ENCODE data around the gene COX5B. TPM values are rescaled to one million over a fixed set of nuclear protein-coding genes. Genes with fewer than 3 reads are reported as not detected.

COX5B gene
- total RNA-seq, 1 experiment from 2014 or later = 262 TPM

DNA sequence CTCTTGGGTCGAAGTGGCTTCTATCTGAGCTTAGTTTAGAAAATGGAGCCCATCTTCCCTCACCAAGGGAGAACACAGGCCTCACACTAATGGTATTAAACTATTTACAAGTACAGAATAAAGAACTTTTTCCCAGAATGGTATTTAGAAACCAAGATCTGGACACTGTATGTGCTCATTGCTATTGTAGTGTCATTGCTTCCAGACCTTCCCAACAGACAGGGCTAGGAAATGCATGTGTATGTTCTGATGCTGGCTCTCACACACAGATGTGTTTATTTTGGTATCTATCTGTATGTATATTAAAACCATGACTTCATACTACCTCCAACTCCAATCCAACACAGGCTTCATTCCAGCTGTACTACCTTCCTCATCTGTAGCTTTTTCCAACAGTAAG is 8.0 kb downstream of the COX5B start:
- no peak for DNase-seq (ENCODE audit: low read depth)

DNA sequence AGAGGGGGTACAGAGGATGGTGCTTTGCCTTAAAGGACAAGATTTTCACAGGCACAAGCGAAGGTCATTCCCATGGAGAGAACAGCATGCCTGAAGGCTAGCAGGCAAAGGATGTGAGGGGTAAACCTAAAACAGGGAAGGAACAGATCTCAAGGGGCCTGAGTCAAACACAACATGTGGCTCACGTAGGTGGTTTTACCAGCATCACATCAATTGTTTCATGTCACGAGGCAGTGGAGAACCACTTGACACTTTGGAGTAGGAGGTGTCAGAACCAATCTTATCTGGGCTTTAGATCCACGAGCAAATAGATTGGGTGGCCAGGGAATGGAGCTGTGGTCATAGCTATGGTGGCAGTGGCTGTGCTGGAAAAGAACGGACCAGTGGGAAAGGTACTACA is 8.4 kb downstream of the COX5B start:
- DNase-seq (ENCODE audit: low read depth) = no peak

DNA sequence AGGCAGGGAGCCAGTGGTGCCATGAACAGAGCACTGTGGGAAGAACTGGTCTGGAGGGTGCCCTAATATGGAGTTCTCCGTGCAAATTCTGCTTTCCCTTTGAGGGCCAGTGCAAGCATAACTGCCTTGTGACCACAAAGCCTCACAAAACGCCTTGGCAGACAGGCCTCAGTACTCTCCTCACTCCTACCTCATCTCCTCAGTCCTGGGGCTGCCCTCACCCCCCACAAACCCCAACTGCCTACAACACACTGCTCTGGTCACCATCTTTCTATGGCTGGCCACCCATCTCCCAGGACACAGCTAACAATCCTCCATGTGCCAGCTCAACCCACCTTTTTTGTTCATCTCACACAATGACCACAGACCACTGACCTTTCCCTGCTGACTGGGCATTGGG is 8.9 kb downstream of the COX5B start:
- no peak for DNase-seq (ENCODE audit: low read depth)

DNA sequence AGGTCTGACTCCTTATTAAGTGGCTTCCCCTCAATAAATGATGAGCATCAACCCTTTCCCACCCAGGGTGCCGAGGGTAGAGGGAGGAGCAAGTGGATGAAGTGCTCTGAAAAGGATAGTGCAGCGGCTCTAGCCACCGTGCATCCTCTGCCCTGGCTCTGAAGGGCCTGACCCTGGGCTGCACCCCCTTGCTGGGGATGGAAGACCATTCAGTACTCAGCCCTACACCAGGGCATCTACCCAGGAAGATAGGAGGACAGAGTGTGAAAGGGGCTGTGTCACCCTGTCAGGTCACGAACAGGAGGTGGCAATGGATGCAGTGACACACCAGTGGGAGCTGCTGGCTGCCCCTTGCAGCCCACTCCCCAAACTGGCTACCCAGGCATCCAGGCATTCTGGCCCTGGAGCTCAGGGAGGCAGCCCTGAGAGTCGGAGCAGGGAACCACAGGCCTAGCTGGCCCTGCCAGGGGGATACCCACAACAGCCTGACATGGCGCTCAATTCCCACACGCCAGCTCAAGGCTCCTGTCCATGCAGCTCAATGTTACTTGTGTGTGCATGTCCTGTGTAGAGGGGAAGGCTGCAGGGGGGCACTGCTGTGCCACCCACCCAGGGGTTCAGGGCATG is 10.4 kb downstream of the COX5B start:
- no peak for DNase-seq (ENCODE audit: low read depth)

DNA sequence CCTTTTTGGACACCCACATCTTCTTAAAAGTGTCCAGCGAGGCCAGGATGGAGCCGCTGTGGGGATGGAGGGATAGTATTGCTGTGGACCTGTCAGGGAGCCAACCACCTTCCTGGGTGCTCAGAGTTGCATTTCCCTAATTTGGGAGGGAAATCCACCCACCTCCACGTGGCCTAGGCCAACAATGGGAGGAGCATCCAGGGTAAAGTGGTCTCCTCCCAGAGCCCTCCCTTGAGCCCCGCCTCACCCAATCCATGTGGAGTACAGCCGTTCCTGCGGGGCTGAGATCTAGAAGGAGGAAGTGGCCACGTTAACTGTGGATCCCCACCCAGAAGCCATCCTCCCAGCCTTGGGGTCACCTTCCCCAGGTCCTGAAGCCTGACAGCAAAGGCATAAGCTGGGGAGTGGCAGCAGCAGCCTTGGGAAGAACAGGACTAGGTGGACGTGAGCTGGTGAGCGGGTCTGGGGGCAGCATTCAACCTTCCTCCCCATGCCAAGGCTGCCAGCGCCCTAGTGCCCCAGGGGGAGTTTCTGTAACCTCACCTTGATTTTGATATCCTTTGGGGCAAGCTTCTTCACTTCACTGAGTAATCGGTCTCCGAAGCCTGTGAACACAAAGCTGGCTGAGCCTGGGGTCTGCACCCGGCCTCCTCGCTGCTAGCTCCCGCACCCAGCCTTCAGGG is 11.2 kb downstream of the COX5B start:
- DNase-seq (ENCODE audit: low read depth) = no peak

DNA sequence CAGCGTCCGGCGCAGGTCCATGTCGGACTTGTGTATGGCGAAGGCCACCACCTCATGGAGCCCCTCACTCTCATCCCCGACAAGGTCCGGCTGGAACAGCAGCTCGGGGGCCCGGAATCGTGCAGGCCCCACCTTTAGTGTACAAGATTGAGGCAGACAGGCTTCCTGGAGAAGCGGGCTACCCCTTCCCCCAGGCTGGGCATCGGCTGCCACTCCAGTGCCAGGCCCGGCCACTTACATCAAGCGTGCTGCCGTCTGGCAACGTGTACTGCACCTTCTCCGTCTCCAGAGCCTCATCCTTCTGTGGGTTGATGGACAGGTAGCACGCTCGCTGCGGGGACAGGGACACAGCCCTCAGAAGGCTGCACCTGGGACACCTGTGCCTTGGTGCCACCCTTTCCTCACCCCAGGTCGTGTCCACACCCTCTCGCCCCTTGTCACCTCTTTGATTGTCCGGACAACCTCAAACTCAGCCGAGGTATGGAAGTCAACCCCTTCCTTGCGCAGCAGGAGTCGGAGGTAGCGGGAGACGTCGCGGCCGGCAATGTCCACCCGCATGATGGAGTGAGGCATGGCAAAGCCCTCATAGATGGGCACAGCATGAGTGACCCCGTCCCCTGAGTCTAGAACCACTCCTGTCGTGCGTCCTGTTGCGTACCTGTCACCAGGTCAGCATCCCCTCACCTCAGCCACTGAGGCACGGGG is 12.3 kb downstream of the COX5B start:
- no peak for DNase-seq (ENCODE audit: low read depth)

DNA sequence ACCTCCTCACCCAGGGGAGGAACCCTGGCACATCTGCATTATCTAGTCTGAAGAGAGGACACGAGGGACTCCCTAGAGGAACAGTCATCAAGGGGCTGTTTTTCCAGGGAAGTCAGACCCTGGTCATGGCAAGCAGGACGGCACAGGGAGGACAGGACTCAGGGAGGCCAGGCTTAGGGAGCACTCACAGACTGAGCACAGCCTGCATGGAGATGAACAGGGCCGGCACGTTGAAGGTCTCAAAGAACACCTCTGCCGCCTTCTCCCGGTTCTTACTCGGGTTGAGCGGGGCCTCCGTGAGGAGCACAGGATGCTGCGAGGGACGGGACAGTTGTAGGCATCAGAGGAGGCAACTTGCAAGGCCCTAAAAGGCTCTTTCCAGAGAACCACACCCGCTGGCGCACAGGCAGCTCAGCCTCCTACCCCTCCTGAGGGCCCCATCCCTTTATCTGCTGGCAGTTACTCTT is 12.9 kb downstream of the COX5B start:
- DNase-seq (ENCODE audit: low read depth) = no peak

DNA sequence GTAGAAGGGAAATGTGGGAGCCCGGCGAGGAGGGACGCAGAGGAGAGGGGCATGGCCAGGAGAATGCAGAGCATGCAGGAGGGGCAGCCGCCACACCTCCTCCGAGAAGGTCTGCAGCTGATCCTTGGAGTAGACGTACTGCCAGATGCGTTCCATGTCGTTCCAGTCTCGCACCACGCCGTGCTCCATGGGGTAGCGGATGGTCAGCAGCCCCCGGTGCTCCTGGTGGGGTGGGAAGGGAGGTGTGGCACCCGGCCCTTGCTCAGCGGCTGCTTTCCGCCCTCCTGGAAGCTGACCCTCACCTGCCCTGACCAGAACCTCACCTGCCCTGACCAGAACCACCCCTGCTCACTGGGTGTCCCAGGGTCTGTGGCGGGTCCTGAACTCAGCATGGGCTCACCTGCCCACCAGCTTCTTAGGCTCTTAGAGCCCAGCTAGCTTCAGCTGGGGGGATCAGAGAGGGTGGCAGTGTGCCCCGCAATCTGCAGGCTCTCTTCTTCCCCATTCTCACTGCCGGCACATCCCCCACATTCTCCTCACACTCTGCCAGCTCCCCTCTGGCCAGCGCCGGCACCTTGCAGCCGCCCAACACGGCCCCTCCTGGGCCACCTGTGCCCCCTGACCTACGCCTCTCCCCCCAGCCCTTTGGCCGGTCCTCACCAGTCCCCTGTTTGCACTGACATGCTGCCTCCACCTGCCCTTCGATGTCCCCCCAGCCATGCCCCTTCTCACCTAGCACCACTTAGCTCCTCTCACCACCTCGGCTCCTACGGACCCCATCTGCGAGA is 13.6 kb downstream of the COX5B start:
- DNase-seq (ENCODE audit: low read depth) = no peak

DNA sequence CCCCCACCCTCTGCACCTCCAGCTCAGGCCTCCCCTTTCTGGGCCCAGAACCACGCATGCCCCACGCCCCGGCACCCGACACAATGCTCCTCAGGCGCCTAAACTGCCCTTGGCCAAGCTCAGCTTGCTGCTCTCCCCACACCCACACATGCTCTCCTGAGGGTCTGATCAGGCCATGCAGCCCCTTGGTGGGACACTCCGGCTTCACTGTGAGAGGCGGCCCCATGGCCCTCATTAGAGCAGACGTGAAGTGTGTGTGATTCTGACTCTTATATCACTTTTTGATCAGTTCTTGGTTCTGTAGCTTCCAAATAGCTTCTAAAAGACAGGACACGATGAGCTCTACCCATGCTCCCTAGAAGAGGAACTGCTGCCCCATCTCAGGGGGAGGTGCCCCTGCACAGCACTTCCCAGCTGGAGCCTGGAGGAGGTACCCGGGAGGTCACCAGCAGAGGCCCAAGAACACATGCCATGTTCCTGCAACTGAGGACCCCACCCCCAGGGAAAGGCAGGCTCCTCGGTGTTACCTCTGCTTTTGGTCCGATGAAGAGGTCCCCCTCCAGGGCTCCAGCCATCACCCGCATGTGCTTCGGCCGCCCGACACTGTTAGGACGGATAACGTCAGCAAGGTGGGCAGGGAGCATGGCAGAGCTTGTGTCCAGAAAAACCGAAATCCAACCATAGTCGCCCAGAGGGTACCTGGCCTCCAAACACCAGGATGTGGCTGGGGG is 14.3 kb downstream of the COX5B start:
- DNase-seq (ENCODE audit: low read depth) = no peak

DNA sequence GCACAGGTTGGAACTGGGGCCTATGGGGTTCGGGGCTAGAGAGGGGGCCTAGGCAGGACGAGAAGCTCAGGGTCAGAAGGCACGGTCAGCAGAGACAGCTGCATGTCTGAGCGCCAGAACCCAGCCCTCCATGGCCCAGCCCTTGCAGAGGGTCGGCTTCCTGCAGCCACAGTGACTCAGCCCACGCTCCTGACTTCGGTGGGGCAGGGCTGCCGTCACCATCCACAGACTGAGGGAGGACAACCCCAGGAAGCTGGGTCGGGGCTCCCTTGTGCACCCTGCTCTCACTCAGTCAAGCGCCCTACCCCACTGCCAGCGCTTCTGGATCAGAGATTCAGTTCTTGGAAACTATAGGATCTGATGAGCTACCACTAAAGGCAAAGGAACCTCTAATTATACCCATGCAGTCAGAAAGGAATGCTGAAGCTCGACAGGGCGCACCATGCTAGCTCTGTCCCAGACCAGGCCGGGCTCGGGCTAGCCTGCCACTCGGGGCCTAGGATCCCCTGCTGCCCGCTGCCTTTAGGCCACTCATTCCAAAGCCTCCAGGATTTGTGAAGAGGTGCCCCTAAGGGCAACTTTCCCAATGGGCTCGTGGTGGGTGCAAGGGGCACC is 15.0 kb downstream of the COX5B start:
- no peak for DNase-seq (ENCODE audit: low read depth)

DNA sequence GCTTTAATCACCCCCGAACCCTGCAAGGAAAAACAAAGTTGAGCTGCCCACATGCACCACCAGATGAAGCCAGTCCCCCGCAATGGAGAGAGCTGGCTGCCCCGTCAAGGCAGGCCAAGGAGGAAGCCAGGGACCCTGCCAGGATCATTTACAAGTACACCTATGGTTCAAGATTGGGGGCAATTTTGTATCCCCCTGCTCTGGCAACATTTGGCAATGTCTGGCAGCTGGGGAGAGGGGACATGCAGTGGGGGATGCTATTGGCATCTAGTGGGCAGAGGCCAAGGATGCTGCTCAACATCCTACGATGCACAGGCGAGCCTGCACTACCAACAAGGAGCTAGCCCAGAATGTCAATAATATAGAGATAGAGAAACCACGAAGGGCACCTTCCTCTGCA is 16.1 kb downstream of the COX5B start:
- no peak for DNase-seq (ENCODE audit: low read depth)

DNA sequence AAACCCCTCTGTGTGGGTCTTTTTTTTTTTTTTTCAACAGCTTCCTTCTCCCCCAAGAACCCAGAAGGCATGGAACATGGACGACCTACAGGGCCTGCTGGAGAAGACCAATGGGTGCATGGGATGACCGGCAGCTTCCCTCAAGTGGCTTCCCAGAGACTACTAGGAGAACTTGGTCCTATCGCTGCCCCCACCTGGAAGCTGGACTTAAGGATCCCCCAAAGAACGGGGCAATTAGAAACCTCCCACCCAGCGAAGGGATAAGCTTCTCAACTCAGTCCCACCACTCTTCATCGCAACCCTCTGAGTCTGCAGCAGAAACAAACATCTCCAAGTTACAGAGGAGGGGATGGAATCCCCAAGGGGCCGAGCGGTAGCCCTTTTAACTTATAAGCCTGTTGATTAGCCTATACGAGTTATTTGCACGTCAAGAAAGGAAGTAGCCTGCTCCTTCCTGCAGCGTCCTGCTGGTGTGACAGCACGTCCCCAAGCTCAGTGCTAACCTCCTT is 16.6 kb downstream of the COX5B start:
- no peak for DNase-seq (ENCODE audit: low read depth)

DNA sequence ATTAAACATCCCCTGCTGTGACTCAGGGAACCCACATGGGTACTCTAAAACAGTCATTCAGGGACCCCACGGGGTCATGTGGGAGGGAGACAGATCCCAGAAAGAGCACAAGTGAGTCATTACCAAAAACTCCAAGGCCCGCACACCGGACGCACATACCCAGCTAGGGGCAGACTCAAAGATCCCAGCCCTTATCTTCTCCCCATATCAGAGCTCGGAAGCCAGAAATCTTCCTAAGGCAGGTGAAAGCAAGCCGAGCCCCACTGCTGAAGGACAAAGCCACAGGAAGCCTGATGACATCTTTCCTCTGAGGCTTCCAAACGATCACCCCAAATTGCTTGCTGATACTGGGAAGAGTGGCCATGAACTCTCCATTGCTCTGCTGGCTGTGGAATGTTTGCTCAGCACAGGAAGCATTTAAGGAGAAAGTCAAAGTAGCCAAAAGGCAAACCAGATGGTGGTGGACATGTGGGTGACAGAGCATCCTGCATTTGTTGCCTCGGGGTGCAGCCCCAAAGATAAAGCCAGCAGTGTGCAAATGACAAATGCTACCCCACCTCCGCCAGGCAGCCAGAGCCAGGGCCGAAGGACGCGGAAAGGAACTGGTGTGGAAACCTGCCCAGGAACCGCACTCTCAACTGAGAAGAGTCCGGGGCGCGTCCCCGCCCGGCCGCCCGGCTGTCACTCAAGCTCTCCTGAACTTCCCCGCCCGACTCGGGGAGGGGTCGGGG is 17.2 kb downstream of the COX5B start:
- DNase-seq (ENCODE audit: low read depth) = peak; percentile 91

DNA sequence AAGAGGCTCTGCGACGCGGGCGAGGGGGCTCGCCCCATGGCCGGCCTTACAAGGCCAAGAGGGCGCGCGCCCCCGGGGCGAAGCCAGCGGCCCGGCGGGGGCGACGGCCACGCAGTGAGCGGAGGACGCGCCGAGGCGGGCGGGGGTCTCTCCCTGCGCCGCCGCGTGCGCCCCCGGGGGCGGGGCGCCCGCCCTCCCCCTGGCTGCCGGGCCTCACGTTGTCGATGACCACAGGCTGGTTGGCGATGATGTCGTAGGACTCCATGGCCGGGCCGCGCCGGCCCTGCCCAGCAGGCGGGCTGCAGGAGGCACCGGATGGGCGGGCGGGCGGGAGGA is 17.7 kb downstream of the COX5B start:
- DNase-seq (ENCODE audit: low read depth) = no peak

DNA sequence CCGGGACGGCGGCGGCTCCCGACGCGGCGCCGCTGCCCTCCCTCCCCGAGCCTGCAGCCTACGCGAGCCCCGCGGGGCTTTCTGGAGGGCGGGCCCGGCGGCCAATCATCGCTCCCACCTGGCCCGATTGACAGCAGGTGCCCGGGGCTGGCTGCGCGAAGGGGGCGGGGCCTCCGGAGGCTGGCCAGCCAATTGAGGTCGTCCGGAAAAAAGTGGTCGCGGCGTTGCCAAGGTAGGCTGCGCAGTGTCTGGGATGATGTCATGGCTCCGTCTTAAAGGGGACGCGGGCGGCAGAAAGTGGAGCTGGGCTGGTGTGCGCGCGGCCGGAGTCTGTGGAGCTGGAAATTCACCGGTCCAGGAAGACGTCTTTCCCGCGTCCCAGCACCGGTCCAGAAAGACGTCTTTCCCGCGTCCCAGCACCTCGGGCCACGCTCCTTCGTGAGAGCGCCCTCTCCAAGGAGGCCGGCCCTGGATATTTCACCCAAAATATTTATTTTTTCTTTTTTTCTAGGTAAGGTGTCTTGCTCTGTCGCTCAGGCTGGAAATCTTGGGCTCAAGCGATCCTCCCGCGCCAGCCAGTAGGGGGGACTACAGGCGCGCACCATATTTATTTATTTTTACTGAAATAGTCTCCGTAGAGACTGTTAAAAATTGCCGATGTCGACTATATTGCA is 18.2 kb downstream of the COX5B start, which contains the start of gene ACTR1B:
TSS of gene ACTR1B (minus strand) at position 83 of the 674 bp plus-strand sequence. CDS start 154 bp downstream, outside the sequence.
- DNase-seq (ENCODE audit: low read depth) = peak; percentile 99

DNA sequence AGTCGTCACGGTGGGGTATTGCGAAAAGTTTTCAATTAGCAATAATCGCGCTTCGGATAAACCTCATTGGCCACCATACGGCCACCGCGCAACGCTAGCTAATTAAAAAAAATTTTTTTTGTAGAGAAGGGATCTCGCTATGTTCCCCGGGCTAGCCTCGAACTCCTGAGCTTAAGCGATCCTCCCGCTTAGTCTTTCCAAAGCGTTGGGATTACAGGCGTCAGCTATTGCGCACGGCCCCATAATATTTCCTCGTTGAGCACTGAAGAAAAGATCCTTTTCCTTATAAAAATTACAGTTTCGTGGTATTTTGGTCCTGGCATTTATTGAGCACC is 18.7 kb downstream of the COX5B start:
- no peak for DNase-seq (ENCODE audit: low read depth)

DNA sequence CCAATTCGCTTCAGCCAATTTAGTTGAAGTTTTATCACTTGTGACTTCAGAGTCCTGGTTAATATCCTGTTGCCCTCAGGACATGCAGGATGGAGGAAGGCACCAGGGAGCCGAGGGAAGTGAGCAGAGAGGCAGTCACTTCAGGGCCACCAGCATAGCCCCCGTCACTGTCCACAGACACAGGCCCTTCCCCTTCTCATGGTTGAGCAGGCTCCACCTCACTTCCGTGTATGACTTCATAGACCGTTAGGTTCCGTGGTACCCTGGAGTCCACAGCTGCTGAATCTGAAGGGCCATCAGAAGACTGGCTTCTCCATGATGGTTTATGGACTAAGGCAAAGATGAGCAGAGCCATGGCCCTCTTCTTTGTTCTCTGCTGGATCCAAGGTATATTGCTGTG is 23.6 kb downstream of the COX5B start, which contains the start of gene C2orf92:
TSS of gene C2orf92 (plus strand) at position 266 of the 400 bp plus-strand sequence. CDS start at position 342, 76 bp downstream.
- no peak for DNase-seq (ENCODE audit: low read depth)

DNA sequence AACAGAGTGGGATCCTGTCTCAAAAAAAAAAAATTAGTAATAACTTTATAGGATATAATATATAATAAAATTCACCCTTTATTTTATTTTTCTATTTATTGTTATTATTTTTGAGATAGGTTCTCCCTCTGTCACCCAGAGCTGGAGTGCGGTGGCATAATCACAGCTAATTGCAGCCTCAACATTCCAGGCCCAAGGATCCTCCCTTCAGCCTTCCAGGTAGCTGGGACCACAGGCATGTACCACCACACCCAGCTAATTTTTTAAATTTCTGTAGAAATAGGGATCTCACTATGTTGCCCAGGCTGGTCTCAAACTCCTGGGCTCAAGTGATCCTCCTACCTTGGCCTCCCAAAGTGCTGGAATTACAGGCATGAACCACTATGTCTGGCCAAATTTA is 24.6 kb downstream of the COX5B start:
- DNase-seq (ENCODE audit: low read depth) = no peak

DNA sequence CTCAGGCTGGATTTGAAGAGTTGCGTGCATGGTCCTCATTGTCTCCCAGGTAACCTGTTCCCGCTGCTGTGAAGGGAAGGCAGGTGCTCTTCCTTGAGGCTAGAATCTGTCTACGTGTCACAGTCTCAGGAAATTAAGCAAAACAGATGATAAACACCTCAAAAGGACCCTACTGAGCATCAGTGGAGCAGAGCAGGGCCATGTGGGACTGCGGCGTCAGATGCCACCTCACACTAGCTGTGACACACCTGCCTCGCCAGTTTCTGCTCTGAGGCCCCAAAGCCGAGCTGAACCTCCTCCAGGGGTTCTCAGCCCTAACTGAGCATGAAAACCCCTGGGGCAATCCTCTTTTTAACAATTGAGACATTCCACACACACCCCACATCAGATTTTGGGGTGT is 25.7 kb downstream of the COX5B start:
- DNase-seq (ENCODE audit: low read depth) = no peak
